Keratinocyte (primary cell): Measurements from ENCODE around the gene TRABD2B.

Experiments used
- CTCF ChIP-seq, 3 experiments: IDR thresholded peaks in 1 of 3; conservative IDR thresholded peaks in 1 of 3; optimal IDR thresholded peaks in 1 of 3; 2 replicates in 2 of 3; 3 replicates in 1 of 3; pipeline versions ENCODE3 to v1.5.1; 2011; ENCODE audit warnings: low read length in 3 of 3, mild to moderate bottlenecking in 3 of 3, moderate library complexity in 2 of 3, control low read depth in 1 of 3, inconsistent platforms in 1 of 3; ENCODE audit not compliant: insufficient read depth in 2 of 3; ENCODE audit errors: extremely low read depth in 1 of 3
- EZH2 ChIP-seq: IDR thresholded peaks from one replicate; pipeline ENCODE4 v1.6.1; 2012; ENCODE audit warnings: inconsistent platforms, mild to moderate bottlenecking, low read length, moderate library complexity

GRCh38 chr1:47745715-47746609, 251.2 kb downstream of the TRABD2B start:
- TF ChIP-seq EZH2 = no peak
- TF ChIP-seq CTCF (optimal IDR thresholded peaks at IDR 0.05 in 1 of 3, IDR thresholded peaks at IDR 0.05 in 1 of 3, conservative IDR thresholded peaks at IDR 0.05 in 1 of 3; ENCODE audit: extremely low read depth in 1 of 3, insufficient read depth in 2 of 3, low read length in 3 of 3) = no peak
